Esophagus muscularis mucosa (tissue), 3 donors: ENCODE data around the gene ADSL.

Experiments
- CTCF ChIP-seq, 3 experiments: fragments of 200-600 bp in 2 of 3; fragments of 450-650 bp in 1 of 3; sonication (generic) in 2 of 3; IDR thresholded peaks; one replicate each; pipeline ENCODE4 v1.5.1; 2017 to 2019; ENCODE audit warnings: antibody characterized with exemption in 3 of 3, mild to moderate bottlenecking in 2 of 3, moderate library complexity in 1 of 3
- POLR2A ChIP-seq: fragments of 450-650 bp; IDR thresholded peaks from one replicate; pipeline ENCODE4 v1.6.1; 2017; ENCODE audit warnings: antibody characterized with exemption, moderate library complexity, mild to moderate bottlenecking, low read depth

- TF ChIP-seq CTCF (IDR thresholded peaks at IDR 0.05): no peak
- TF ChIP-seq POLR2A: no peak
Observed at GRCh38 chr22:40413873-40414272, 67.6 kb downstream of the ADSL start.
